GM19467 (cell line): Measurements from ENCODE around the gene UBE2E1.
"Not testable (repeated sequence)": the region's sequence is repeated elsewhere in the genome, so short reads cannot be mapped to it uniquely, and the experiment has no call there.

Source experiments
- ATAC-seq: cut with Tn5 transposase; IDR thresholded peaks from one replicate; pipeline ENCODE4 v1.9.1; 2021; ENCODE audit warnings: mild to moderate bottlenecking, moderate library complexity; ENCODE audit not compliant: unreplicated experiment

Gene UBE2E1

DNA sequence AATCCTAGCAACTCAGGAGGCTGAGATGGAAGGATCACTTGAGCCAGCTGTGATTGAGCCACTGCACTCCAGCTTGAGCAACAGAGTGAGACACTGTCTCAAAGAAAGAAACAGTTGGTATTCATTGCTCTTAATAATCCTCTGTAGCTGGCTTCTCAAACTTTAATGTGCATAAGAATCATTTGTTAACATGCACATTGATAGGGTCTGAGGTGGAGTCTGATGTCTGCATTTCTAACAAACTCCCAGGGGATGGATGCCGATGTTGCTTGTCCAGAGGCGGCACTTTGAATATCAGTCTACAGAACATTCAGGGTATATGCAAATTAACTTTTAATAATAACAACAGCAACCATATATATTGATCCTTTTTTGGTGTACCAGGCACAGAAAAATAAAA lies 71.2 kb downstream of the UBE2E1 start:
- ATAC-seq, result no peak

DNA sequence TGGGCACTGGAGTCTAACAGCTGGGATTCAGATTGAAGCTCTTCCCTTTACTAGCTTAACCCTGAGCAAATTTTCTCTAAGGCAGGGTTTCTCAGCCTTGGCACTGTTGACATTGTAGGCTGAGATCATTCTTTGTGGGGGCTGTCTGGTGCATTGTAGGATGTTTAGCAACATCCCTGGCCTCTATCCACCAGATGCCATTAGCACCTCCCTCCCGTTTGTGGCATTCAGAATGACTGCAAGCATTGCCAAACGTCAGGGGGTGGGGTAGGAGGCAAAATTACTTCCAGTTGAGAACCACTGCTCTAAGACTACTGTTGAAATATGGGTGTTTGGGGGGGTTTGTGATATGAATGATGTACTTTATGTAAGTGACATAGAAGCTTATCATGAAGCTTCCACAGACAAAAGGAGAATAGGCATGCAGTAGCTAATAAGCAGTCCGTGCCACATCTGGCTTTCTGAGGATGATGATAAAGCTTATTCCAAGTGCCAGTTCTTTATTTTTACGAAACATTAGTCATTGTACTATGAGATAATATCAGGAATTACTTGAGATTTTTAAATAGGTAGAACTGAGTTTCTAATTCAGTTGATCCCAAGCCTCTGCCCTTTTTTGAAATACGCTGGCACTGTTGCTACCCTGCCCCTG lies 71.7 kb downstream of the UBE2E1 start:
- no peak for ATAC-seq

DNA sequence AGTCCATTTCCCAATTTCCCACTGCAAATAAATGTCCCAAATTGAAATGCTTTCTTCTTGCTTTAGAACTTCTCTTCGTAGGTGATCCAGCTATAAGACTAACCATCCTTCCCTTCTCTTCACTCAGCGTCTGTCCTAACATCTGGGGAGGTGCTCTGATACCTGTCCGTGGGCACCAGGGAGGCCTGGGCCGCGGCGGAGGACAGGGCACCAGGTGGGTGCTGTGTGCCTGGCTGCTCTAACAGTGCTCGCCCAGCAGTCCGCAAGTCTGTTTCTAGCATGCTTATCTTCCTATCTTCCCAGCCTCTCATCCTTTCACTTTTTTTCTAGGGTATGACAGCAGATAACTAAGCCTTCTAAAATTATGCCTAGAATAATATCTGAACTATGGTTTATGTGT lies 73.7 kb downstream of the UBE2E1 start:
- ATAC-seq, result no peak

DNA sequence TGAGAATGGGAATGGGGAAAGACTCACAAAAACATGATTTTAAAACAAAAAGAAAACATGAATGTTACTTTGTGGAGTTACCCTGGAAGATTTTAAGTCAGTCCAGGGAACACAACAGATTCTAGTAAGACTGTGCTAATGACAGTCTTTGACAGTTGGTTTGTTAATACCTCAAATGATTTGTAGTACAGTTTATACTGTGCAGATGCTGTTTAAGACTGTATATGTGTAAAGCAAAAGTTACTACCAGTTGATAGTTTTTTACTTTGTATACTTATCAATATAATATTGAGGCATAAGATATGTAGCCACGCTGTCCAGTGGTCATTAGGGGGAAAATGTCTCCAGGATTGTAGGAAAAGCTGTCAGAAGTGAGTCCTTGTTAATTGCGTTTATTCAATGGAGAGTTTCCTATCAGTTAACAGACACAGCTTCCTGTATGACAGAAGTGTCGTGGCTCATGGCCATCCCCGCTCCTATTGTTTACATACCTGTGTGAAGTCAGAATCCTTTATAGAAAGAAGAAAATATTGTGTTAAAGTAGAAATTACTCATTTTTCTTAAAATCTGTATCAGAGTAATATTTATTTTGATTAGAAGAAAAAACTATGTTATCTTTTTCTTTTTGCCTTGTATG lies 75.1 kb downstream of the UBE2E1 start:
- no peak for ATAC-seq

GRCh38 chr3:23881993-23882392 lies 76.2 kb downstream of the UBE2E1 start:
- not testable (repeated sequence) for ATAC-seq

GRCh38 chr3:23882487-23882918 lies 76.7 kb downstream of the UBE2E1 start:
- no peak for ATAC-seq

- ATAC-seq, result no peak
Measured at GRCh38 chr3:23884481-23884880, 78.7 kb downstream of the UBE2E1 start.

DNA sequence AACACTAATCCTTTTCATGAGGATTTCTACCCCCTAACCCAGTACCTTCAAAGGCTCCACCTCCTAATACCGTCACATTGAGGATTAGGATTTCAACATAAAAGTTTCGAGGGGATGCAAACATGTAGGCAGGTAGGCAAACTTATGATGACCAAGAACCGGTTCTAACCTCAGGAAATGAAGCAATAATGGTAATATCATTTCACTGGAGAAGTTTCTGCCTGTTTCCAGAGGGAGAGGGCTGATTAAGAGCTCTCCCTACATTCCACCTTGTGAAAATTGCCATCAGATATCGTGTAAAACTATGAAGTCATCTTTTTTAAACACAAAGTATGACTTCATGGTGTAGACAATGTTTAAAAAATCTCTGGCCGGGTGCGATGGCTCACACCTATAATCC lies 79.5 kb downstream of the UBE2E1 start:
- ATAC-seq, result no peak

DNA sequence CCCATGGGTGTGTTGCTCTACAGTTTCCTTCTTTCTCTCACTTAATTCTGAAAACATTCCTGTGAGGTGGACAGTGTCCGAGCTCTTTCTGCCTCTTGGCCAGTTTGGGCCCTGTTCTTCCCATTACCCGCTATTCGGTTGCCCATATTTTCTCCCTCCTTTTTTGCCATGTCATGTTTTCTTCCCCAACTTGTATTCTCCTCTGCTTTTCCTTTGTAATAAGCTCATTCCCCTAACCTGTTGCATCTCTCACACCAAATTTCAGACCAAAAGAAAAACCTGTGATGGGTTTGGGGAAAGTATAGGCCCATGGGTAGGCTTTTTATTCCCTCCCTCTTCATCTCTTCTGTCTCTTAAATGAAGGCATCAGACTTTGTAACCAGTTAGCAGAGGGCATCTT lies 80.6 kb downstream of the UBE2E1 start:
- no peak for ATAC-seq

DNA sequence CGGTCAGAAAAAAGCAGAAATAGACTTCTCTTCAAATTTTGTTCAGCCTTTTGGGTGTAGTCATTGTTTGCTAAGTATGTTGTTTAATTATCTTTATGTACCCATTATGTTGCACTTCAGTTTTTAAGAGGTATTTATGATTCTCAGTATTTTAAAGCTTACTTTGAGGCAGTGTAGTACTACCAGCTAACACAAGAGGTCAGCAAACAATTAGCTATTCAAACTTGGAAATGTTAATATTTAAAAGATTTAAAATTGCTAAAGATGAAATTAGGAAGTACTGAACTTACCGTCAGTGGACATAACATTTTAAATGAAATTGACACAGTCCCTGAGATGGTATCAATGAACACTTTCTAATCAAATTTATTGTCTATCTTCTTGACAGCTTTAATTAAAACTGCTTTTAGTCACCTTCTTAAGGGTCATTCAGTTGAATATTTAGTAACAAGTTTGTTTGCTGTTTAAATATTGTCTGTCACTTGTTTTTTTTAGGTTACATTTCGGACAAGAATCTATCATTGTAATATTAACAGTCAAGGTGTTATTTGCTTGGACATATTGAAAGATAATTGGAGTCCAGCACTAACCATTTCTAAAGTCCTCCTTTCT lies 83.0 kb downstream of the UBE2E1 start:
- no peak for ATAC-seq

- no peak for ATAC-seq
Measured at GRCh38 chr3:23889386-23889785, 83.6 kb downstream of the UBE2E1 start.

- ATAC-seq, result no peak
Measured at GRCh38 chr3:23889950-23890349, 84.2 kb downstream of the UBE2E1 start.

- ATAC-seq, result no peak
Measured at GRCh38 chr3:23894254-23895061, 88.7 kb downstream of the UBE2E1 start.

- ATAC-seq, result no peak
Measured at GRCh38 chr3:23895181-23895580, 89.4 kb downstream of the UBE2E1 start.

GRCh38 chr3:23900744-23901143 lies 95.0 kb downstream of the UBE2E1 start:
- ATAC-seq, result no peak

- ATAC-seq, result no peak
Measured at GRCh38 chr3:23904545-23904944, 98.8 kb downstream of the UBE2E1 start.

DNA sequence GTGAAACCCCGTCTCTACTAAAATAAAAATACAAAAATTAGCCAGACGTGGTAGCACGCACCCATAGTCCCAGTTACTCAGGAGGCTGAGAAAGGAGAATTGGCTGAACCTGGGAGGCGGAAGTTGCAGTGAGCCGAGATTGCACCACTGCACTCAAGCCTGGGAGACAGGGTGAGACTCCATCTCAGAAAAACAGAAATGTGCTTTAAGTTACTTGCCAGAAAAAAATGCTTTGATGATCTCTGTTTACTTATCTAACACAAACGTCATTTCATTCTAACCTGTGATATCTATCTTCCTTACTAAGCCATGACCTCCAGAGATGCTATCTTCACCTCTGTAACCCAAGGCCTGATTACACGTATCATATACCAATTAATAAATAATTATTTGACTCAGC lies 103.6 kb downstream of the UBE2E1 start:
- ATAC-seq, result no peak

GRCh38 chr3:23911397-23911796 lies 105.6 kb downstream of the UBE2E1 start:
- ATAC-seq, result no peak

- not testable (repeated sequence) for ATAC-seq
Measured at GRCh38 chr3:23912335-23912734, 106.6 kb downstream of the UBE2E1 start.

DNA sequence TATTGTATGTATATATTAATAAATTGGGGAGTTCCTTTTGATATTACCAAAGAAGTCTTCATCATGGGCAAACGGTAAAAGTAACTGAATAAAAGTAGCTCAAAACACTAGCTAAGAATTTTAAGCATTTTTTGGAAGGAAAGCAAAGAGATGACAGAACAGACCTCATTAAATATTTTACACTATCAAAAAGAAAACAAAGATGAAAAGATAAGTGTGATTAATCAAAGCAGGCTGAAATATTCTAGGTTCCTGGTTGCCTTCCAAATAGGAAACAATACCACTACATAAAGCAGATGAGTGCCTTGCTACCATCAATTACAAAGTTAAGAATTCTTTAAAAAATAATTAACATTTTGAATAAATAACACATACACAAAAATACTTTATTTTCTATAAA lies 107.4 kb downstream of the UBE2E1 start:
- no peak for ATAC-seq

- no peak for ATAC-seq
Measured at GRCh38 chr3:23913873-23914743, 108.4 kb downstream of the UBE2E1 start.
